ENCODE data around the gene COL27A1.
A peak's percentile ranks its signal among the peaks of the same experiment; 100 is the strongest.

COL27A1 gene

GRCh38 chr9:114348906-114349482 is 193.7 kb downstream of the COL27A1 start:
- DNase-seq (ENCODE audit: extremely low read depth, low read depth), result peak; percentile 85
- no peak overlapping the region for H3K4me3 ChIP-seq (replicated peaks; ENCODE audit: low read depth, low read length)
- TF ChIP-seq CTCF (IDR thresholded peaks at IDR 0.05; ENCODE audit: low read depth, low read length, missing control alignments), result no peak

GRCh38 chr9:114349713-114350480 is 194.6 kb downstream of the COL27A1 start:
- H3K4me3 ChIP-seq (replicated peaks; ENCODE audit: low read depth, low read length), result no peak overlapping the region
- no peak for TF ChIP-seq CTCF (IDR thresholded peaks at IDR 0.05; ENCODE audit: low read depth, low read length, missing control alignments)
- no peak for DNase-seq (ENCODE audit: extremely low read depth, low read depth)

GRCh38 chr9:114350636-114351401 is 195.5 kb downstream of the COL27A1 start:
- no peak for TF ChIP-seq CTCF (IDR thresholded peaks at IDR 0.05; ENCODE audit: low read depth, low read length, missing control alignments)
- DNase-seq (ENCODE audit: extremely low read depth, low read depth), result no peak
- H3K4me3 ChIP-seq (replicated peaks; ENCODE audit: low read depth, low read length), result no peak overlapping the region

GRCh38 chr9:114351932-114352331 is 196.6 kb downstream of the COL27A1 start:
- no peak for DNase-seq (ENCODE audit: extremely low read depth, low read depth)
- TF ChIP-seq CTCF (IDR thresholded peaks at IDR 0.05; ENCODE audit: low read depth, low read length, missing control alignments), result no peak
- H3K4me3 ChIP-seq (replicated peaks; ENCODE audit: low read depth, low read length), result no peak overlapping the region

GRCh38 chr9:114355821-114356220 is 200.5 kb downstream of the COL27A1 start:
- no peak overlapping the region for H3K4me3 ChIP-seq (replicated peaks; ENCODE audit: low read depth, low read length)
- TF ChIP-seq CTCF (IDR thresholded peaks at IDR 0.05; ENCODE audit: low read depth, low read length, missing control alignments), result no peak
- no peak for DNase-seq (ENCODE audit: extremely low read depth, low read depth)

GRCh38 chr9:114356792-114357191 is 201.5 kb downstream of the COL27A1 start:
- no peak for TF ChIP-seq CTCF (IDR thresholded peaks at IDR 0.05; ENCODE audit: low read depth, low read length, missing control alignments)
- no peak for DNase-seq (ENCODE audit: extremely low read depth, low read depth)
- H3K4me3 ChIP-seq (replicated peaks; ENCODE audit: low read depth, low read length), result no peak overlapping the region

All from HFF-Myc (cell line).